Transverse colon (tissue), 4 donors: ENCODE data around the gene EEF1B2. TPM values are rescaled to one million over a fixed set of nuclear protein-coding genes. Genes with fewer than 3 reads are reported as not detected.

Experiments
- DNase-seq: peaks from one replicate; pipeline ENCODE4 v3.0.0-alpha.2; 2019
- H3K27ac ChIP-seq, 4 donors: fragments of 200-600 bp; sonication (generic); 2 replicates each; pipeline ENCODE4 v1.5.1; 2016 to 2018; ENCODE audit warnings: inconsistent platforms in 4 of 4
- H3K27me3 ChIP-seq: fragments of 200-600 bp; sonication (generic); 2 replicates; pipeline ENCODE4 v1.5.1; 2017; ENCODE audit warnings: inconsistent platforms
- H3K36me3 ChIP-seq, 4 donors: fragments of 200-600 bp; sonication (generic); 2 replicates each; pipeline ENCODE4 v1.5.1; 2017 to 2019; ENCODE audit warnings: inconsistent platforms in 4 of 4
- H3K4me1 ChIP-seq, 4 donors: fragments of 200-600 bp; sonication (generic); 2 replicates each; pipeline ENCODE4 v1.5.1; 2017 to 2020; ENCODE audit warnings: inconsistent platforms in 4 of 4
- H3K4me3 ChIP-seq, 4 donors: fragments of 200-600 bp; sonication (generic); 1 replicate in 1 of 4; 2 replicates in 3 of 4; pipeline versions ENCODE4 v1.5.1 to v1.6.1; 2017 to 2019; ENCODE audit warnings: inconsistent platforms in 4 of 4
- H3K9me3 ChIP-seq, 2 donors: fragments of 200-600 bp; sonication (generic); 2 replicates each; pipeline ENCODE4 v1.5.1; 2017 to 2019; ENCODE audit warnings: inconsistent platforms in 2 of 2
- EP300 ChIP-seq: sonication (generic); formaldehyde crosslinking; IDR thresholded peaks from one replicate; pipeline ENCODE4 v1.6.1; 2017; ENCODE audit warnings: antibody characterized with exemption, low read depth
- POLR2A ChIP-seq: fragments of 450-650 bp; IDR thresholded peaks from one replicate; pipeline ENCODE4 v1.6.1; 2016; ENCODE audit warnings: antibody characterized with exemption, mild to moderate bottlenecking, moderate library complexity
- POLR2AphosphoS5 ChIP-seq, 3 donors: sonication (generic); formaldehyde crosslinking; IDR thresholded peaks; one replicate each; pipeline ENCODE4 v1.6.1; 2016; ENCODE audit warnings: antibody characterized with exemption in 3 of 3
- WGBS, 2 donors: methylation state at CpG; one replicate each; pipeline ENCODE4 v1.1.5; 2018; ENCODE audit warnings: low coverage in 1 of 2; 5-methylcytosine and 5-hydroxymethylcytosine counted together
- in situ Hi-C, 4 donors: fragments of 200-750 bp; cut with MboI; loops; one replicate each; pipeline versions ENCODE4 v1.15.0 to v1.15.1; 2017; ENCODE audit warnings: low sequenced_read_pairs in 3 of 4, low pct_ligation_motif_present in 1 of 4, low pct_unique_long_range_greater_than_20kb in 1 of 4
- intact Hi-C: fragments of 100-400 bp; cut with DNase I; formaldehyde crosslinking; loops from one replicate; pipeline ENCODE4 v1.15.1; 2023; ENCODE audit warnings: low total_unique reads
- total RNA-seq, 4 donors: library from RNA; depleted of rRNA; stranded (reverse); fragments of >200 nt; gene quantifications; one replicate each; pipeline ENCODE4 v1.1.0, GENCODE V29; 2016
- TF ChIP-seq, protein P1 (sequence below), 5 experiments: fragments of 200-600 bp in 3 of 5; fragments of 450-650 bp in 2 of 5; sonication (generic) in 3 of 5; IDR thresholded peaks; 1 replicate in 2 of 5; 2 replicates in 3 of 5; pipeline ENCODE4 v1.5.1; 2016 to 2017; ENCODE audit warnings: antibody characterized with exemption in 5 of 5, inconsistent platforms in 3 of 5, mild to moderate bottlenecking in 2 of 5, moderate library complexity in 1 of 5

Gene EEF1B2
- total RNA-seq, 4 donors from 2014 or later, result 83.0 to 261 (median 183) TPM

GRCh38 chr2:206190111-206190510 is 30.4 kb downstream of the EEF1B2 start:
- TF ChIP-seq EP300, result no peak
- in situ Hi-C loops (no loop called here), intact Hi-C loops (no loop called here)
- Histone ChIP-seq H3K4me3 (no peak overlapping the region), H3K4me1 (no peaks in the 10 kb centered on the region), H3K27ac (no peak overlapping the region), H3K36me3 (no peaks in the 10 kb centered on the region), H3K27me3 (peaks cover 3% of the 10 kb centered on the region), H3K9me3 (no peaks in the 10 kb centered on the region)
- no peak for DNase-seq
- WGBS, 2 donors, result 73 to 81% methylated on average over 2 of the region's 2 CpGs

DNA sequence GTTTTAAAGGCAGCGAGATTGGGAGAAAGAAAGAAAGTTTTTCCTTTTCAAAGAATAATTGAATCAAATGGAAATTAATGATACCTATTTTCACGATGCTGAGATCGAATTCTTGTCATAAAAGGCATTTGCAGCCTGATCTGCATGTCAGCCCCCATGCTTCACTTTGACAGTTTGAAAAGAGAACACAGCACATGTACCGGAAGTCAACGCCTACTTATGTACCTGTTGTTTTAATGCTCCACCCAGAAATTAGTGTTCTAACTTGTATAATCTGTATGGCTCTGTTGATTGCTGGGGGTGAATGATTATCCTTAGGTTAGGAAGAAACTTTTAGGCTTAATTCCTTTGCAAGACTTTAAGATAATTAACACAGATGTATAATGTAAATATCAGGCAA is 31.0 kb downstream of the EEF1B2 start:
- DNase-seq, result no peak
- Histone ChIP-seq H3K4me1 (no peaks in the 10 kb centered on the region), H3K27ac (no peak overlapping the region), H3K4me3 (no peak overlapping the region), H3K36me3 (no peaks in the 10 kb centered on the region), H3K9me3 (no peaks in the 10 kb centered on the region), H3K27me3 (peaks cover 3% of the 10 kb centered on the region)
- intact Hi-C loops, result no loop called here
- TF ChIP-seq POLR2AphosphoS5 (IDR thresholded peaks at IDR 0.05), result no peak
- TF ChIP-seq, protein P1, sequence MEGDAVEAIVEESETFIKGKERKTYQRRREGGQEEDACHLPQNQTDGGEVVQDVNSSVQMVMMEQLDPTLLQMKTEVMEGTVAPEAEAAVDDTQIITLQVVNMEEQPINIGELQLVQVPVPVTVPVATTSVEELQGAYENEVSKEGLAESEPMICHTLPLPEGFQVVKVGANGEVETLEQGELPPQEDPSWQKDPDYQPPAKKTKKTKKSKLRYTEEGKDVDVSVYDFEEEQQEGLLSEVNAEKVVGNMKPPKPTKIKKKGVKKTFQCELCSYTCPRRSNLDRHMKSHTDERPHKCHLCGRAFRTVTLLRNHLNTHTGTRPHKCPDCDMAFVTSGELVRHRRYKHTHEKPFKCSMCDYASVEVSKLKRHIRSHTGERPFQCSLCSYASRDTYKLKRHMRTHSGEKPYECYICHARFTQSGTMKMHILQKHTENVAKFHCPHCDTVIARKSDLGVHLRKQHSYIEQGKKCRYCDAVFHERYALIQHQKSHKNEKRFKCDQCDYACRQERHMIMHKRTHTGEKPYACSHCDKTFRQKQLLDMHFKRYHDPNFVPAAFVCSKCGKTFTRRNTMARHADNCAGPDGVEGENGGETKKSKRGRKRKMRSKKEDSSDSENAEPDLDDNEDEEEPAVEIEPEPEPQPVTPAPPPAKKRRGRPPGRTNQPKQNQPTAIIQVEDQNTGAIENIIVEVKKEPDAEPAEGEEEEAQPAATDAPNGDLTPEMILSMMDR (IDR thresholded peaks at IDR 0.05), result no peak
- in situ Hi-C loops, result no loop called here
- WGBS, 2 donors, result 75 to 81% methylated on average over 5 of the region's 5 CpGs

DNA sequence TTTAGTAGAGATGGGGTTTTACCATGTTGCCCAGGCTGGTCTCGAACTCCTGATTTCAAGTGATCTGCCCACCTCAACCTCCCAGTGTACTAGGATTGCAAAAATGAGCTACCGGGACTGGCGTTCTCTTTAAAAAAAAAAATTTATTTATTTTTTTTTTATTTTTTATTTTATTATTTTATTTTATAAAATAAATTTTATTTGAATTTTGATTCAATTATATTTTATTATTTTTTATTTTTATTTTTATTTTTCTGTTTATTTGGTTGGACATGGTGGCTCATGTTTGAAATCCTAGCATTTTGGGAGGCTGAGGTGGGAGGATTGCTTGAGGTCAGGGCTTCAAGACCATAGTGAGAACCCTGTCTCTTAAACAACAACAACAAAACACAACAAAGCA is 32.5 kb downstream of the EEF1B2 start:
- Histone ChIP-seq H3K36me3 (no peaks in the 10 kb centered on the region), H3K9me3 (no peaks in the 10 kb centered on the region), H3K27ac (no peak overlapping the region), H3K4me1 (no peaks in the 10 kb centered on the region), H3K27me3 (peaks cover 3% of the 10 kb centered on the region), H3K4me3 (no peak overlapping the region)
- no peak for TF ChIP-seq POLR2A
- intact Hi-C loops, result no loop called here
- 94 to 97% methylated on average over 3 of the region's 3 CpGs for WGBS, 2 donors
- in situ Hi-C loops, result no loop called here
- DNase-seq, result no peak

DNA sequence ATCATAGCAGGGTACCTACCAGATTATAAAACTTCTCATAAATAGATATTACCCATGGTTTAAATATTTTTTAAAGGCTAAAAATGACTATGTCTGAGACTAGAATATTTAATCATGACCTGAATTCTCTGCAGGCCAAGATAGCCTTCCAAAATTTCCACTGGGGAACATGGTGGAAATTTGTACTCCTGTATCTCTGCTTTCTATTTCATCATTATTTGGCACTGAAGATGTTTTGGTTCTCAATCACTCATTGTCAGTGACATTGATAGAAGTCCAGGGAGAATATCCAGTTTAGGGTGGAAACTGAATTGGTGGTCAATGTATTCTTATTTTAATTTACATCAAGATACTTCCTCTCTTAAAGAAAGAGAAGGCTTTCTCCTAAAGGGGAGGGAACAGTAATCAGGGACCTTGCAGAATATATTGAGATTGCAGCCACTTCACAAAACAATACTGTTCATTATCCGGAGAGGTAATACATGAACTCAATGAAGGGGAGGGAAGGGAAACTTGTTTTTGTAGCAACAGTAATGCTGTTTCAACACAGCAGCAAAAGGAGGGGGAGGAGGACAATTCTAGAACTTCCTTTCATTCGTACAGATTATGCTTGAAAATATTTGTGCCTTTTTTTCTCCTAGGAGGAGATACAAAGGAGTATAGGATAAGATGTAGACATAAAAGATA is 34.1 kb downstream of the EEF1B2 start:
- Histone ChIP-seq H3K27ac (no peak overlapping the region), H3K27me3 (no peaks in the 10 kb centered on the region), H3K4me1 (no peaks in the 10 kb centered on the region), H3K9me3 (no peaks in the 10 kb centered on the region), H3K4me3 (no peak overlapping the region), H3K36me3 (no peaks in the 10 kb centered on the region)
- WGBS, 2 donors, result 41 to 47% methylated on average over 2 of the region's 2 CpGs
- no peak for DNase-seq
- TF ChIP-seq, protein P1 (IDR thresholded peaks at IDR 0.05), result no peak
- no peak for TF ChIP-seq POLR2A
- TF ChIP-seq POLR2AphosphoS5 (IDR thresholded peaks at IDR 0.05), result no peak
- TF ChIP-seq EP300, result no peak
- intact Hi-C loops (no loop called here), in situ Hi-C loops (no loop called here)

DNA sequence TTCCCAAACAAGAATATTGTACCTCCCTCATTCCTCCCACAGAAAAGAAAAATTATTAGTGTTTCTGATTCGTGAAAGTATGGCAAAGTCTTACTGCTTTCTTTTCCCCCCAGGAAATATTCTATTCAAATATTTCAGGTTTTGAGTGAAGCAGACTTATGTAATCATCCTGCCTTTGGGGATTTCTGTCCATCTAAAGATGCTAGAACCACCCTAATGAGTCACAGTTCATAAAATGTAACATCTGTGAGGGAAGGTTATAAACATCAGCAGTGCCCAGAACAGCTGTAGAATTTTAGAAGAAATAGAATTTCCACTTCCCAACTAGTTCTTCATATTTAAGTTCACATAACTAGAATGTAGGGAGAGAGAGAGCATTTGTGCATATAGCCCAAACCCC is 39.0 kb downstream of the EEF1B2 start:
- Histone ChIP-seq H3K4me3 (no peak overlapping the region), H3K4me1 (no peaks in the 10 kb centered on the region), H3K27ac (no peak overlapping the region), H3K36me3 (no peaks in the 10 kb centered on the region), H3K27me3 (no peaks in the 10 kb centered on the region), H3K9me3 (no peaks in the 10 kb centered on the region)
- no peak for DNase-seq
- 33 to 61% methylated on average over 1 of the region's 1 CpG for WGBS, 2 donors
- no peak for TF ChIP-seq POLR2A
- intact Hi-C loops (no loop called here), in situ Hi-C loops (no loop called here)
